Stomach (tissue), 9 donors: ENCODE data around the gene WNT2. TPM values are rescaled to one million over a fixed set of nuclear protein-coding genes. Genes with fewer than 3 reads are reported as not detected.

ENCODE experiments used
- DNase-seq, 2 donors: peaks; one replicate each; pipeline versions ENCODE4 v3.0.0 to v3.0.0-alpha.2; 2013 to 2019
- H3K27ac ChIP-seq, 5 donors: fragments of 200-600 bp in 4 of 5; sonication (generic) in 4 of 5; one replicate each; pipeline ENCODE4 v1.5.1; 2013 to 2019; ENCODE audit warnings: mild to moderate bottlenecking in 1 of 5, moderate library complexity in 1 of 5
- H3K27me3 ChIP-seq, 3 donors: fragments of 200-600 bp; sonication (generic); one replicate each; pipeline ENCODE4 v1.5.1; 2017 to 2019; ENCODE audit warnings: mixed run types in 1 of 3
- H3K36me3 ChIP-seq, 4 donors: fragments of 200-600 bp; sonication (generic); 1 replicate in 3 of 4; 2 replicates in 1 of 4; pipeline ENCODE4 v1.5.1; 2016 to 2019
- H3K4me1 ChIP-seq, 4 donors: fragments of 200-600 bp; sonication (generic); one replicate each; pipeline ENCODE4 v1.5.1; 2016 to 2019
- H3K4me3 ChIP-seq, 4 donors: fragments of 200-600 bp; sonication (generic) in 3 of 4; one replicate each; pipeline ENCODE4 v1.5.1; 2016 to 2019; ENCODE audit warnings: mild to moderate bottlenecking in 1 of 4
- H3K9me3 ChIP-seq, 4 donors: fragments of 200-600 bp; sonication (generic); one replicate each; pipeline ENCODE4 v1.5.1; 2016 to 2019
- EP300 ChIP-seq: sonication (generic); formaldehyde crosslinking; IDR thresholded peaks from one replicate; pipeline ENCODE4 v1.6.1; 2017; ENCODE audit warnings: antibody characterized with exemption
- POLR2A ChIP-seq, 4 donors: fragments of 450-650 bp; IDR thresholded peaks; one replicate each; pipeline ENCODE4 v1.6.1; 2016; ENCODE audit warnings: antibody characterized with exemption in 4 of 4, control low read depth in 2 of 4, mild to moderate bottlenecking in 1 of 4, moderate library complexity in 1 of 4
- POLR2AphosphoS5 ChIP-seq, 3 donors: sonication (generic); formaldehyde crosslinking; IDR thresholded peaks; one replicate each; pipeline ENCODE4 v1.6.1; 2016; ENCODE audit warnings: antibody characterized with exemption in 3 of 3
- WGBS, 5 donors: extraction: QIAGEN DNeasy Blood & Tissue Kit in 3 of 5; methylation state at CpG; one replicate each; pipeline versions ENCODE4 v1.1.5 to v1.1.7; 2013 to 2018; 5-methylcytosine and 5-hydroxymethylcytosine counted together
- intact Hi-C: fragments of 100-400 bp; cut with DNase I; formaldehyde crosslinking; loops from one replicate; pipeline ENCODE4 v1.15.1; 2023; ENCODE audit warnings: low total_unique reads
- polyA plus RNA-seq, 3 donors: library from polyadenylated mRNA; stranded (reverse); fragments of 200-250 nt; gene quantifications; one replicate each; pipeline ENCODE4 v1.2.3, GENCODE V29; 2013
- total RNA-seq, 5 donors: library from RNA; depleted of rRNA; stranded (reverse); fragments of >200 nt; gene quantifications; one replicate each; pipeline versions ENCODE4 v1.1.0 to v1.2.3, GENCODE V29; 2014 to 2016
- TF ChIP-seq, protein P1 (sequence below), 7 experiments: fragments of 450-650 bp in 4 of 7; fragments of 200-600 bp in 3 of 7; sonication (generic) in 3 of 7; IDR thresholded peaks; one replicate each; pipeline ENCODE4 v1.5.1; 2016 to 2019; ENCODE audit warnings: antibody characterized with exemption in 7 of 7, control low read depth in 2 of 7, mild to moderate bottlenecking in 1 of 7
- donor health status: healthy with polysubstance abuse.
- donor health status: Bipolar disorder and iron deficiency.
- donor health status: healthy.

WNT2 gene
- total and polyA plus RNA-seq, 8 donors, result 0.61 to 1.7 TPM; not detected in 6

DNA sequence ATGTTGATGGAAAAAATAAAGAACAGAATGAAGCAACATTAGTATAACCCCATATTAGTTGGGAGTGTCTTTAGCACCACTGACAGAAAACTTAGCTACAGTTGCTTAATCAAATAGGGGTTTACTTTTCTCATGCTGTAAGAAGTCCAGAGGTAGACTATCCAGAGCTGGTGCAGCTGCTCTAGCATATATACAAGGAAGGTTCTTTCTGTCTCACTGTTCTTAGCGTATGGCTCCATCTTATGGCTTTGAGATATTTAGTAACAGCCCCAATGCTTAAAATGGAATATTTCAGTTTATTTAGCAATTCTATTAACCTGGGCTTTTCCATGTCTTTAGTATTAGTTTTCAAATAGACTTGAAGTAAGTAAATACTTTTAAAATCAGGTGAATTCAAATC, 15.2 kb upstream of the WNT2 start:
- 74 to 89% (median 80%) methylated on average over 1 of the region's 1 CpG for WGBS, 5 donors
- intact Hi-C loops, result no loop called here

DNA sequence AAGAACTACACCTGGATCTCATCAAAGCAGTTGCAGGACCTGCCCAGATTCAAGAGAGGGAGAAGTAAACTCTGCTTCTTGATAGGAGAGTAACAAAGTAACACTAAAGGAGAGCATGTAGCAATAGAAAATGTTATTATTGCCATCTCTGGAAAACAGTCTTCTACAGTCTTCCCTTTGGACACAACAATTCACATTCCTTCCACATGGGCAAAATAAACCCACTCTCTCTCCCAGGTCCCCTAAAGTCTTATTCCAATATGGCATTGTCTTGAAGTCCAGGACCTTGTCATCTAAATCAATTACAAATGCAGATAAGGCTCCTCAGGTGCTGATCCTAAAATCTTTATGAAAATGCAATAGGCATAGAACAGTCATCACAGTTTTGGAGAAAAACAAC, 10.3 kb upstream of the WNT2 start:
- Histone ChIP-seq H3K36me3 (no peaks in the 10 kb centered on the region), H3K4me3 (no peak overlapping the region), H3K27me3 (no peaks in the 10 kb centered on the region), H3K9me3 (no peaks in the 10 kb centered on the region), H3K27ac (no peak overlapping the region), H3K4me1 (no peaks in the 10 kb centered on the region)
- no peak for DNase-seq
- TF ChIP-seq, protein P1, sequence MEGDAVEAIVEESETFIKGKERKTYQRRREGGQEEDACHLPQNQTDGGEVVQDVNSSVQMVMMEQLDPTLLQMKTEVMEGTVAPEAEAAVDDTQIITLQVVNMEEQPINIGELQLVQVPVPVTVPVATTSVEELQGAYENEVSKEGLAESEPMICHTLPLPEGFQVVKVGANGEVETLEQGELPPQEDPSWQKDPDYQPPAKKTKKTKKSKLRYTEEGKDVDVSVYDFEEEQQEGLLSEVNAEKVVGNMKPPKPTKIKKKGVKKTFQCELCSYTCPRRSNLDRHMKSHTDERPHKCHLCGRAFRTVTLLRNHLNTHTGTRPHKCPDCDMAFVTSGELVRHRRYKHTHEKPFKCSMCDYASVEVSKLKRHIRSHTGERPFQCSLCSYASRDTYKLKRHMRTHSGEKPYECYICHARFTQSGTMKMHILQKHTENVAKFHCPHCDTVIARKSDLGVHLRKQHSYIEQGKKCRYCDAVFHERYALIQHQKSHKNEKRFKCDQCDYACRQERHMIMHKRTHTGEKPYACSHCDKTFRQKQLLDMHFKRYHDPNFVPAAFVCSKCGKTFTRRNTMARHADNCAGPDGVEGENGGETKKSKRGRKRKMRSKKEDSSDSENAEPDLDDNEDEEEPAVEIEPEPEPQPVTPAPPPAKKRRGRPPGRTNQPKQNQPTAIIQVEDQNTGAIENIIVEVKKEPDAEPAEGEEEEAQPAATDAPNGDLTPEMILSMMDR (IDR thresholded peaks at IDR 0.05), result no peak
- TF ChIP-seq EP300, result no peak
- no peak for TF ChIP-seq POLR2AphosphoS5 (IDR thresholded peaks at IDR 0.05)
- no peak for TF ChIP-seq POLR2A (IDR thresholded peaks at IDR 0.05)
- intact Hi-C loops, result no loop called here

More for the DNA sequence above, 15.2 kb upstream of the WNT2 start:
- Histone ChIP-seq H3K36me3 (no peaks in the 10 kb centered on the region), H3K27me3 (no peaks in the 10 kb centered on the region), H3K27ac (no peak overlapping the region), H3K4me1 (no peaks in the 10 kb centered on the region), H3K9me3 (no peaks in the 10 kb centered on the region), H3K4me3 (no peak overlapping the region)
- DNase-seq, result peak in 1 of 2 donors; percentile 7
- TF ChIP-seq, protein P1 (IDR thresholded peaks at IDR 0.05), result no peak
- TF ChIP-seq POLR2AphosphoS5 (IDR thresholded peaks at IDR 0.05), result no peak

DNA sequence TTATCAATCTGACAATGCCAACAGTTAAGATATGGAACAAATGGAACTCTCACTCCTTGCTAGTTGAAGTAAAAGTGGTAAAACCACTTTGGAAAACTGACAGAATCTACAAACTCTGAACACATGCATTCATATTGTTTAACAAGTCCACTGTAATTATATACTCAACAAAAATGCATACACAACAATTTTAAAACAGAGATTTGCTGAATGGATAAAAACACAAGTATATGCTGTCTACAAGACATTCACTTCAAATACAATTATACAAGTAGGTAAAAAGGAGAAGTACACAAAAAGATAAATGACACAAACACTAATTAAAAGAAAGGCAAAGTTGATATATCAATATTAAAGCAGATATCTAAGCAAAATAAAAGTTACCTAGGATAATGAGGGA, 9.2 kb upstream of the WNT2 start:
- Histone ChIP-seq H3K4me3 (no peak overlapping the region), H3K36me3 (no peaks in the 10 kb centered on the region), H3K27me3 (no peaks in the 10 kb centered on the region), H3K4me1 (no peaks in the 10 kb centered on the region), H3K9me3 (peaks cover 0 to 6% (median 0%) of the 10 kb centered on the region in 4 donors), H3K27ac (no peak overlapping the region)
- no peak for TF ChIP-seq POLR2A (IDR thresholded peaks at IDR 0.05)
- TF ChIP-seq POLR2AphosphoS5 (IDR thresholded peaks at IDR 0.05), result no peak
- TF ChIP-seq EP300, result no peak
- TF ChIP-seq, protein P1 (IDR thresholded peaks at IDR 0.05), result no peak
- intact Hi-C loops, result no loop called here
- DNase-seq, result no peak

DNA sequence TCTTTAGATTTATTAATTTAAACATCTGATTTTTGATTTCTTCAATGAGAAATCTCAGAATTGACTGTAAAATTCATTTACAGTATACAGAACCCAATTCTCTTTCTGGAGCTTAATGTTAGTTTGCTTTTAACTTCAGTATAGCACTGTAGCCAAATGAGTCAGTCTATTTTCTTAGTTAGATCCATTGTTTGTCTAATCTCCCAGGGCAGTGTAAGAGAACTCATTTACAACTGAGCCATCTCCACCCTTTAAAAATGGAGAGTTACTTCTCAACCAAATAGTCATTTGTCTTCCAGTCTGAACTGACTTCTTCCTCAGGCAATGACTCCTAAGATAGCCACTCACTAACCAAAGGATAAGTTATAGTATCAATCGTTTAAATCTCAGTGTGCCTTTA, 3.0 kb upstream of the WNT2 start:
- Histone ChIP-seq H3K27ac (no peak overlapping the region), H3K4me1 (peaks cover 21 to 24% (median 22%) of the 10 kb centered on the region in 4 donors), H3K36me3 (no peaks in the 10 kb centered on the region), H3K4me3 (no peak overlapping the region), H3K27me3 (peaks cover 15 to 50% (median 38%) of the 10 kb centered on the region in 3 donors), H3K9me3 (peaks cover 0 to 6% (median 0%) of the 10 kb centered on the region in 4 donors)
- intact Hi-C loops, result no loop called here
- no peak for TF ChIP-seq POLR2AphosphoS5 (IDR thresholded peaks at IDR 0.05)
- no peak for TF ChIP-seq EP300
- TF ChIP-seq POLR2A (IDR thresholded peaks at IDR 0.05), result no peak
- TF ChIP-seq, protein P1 (IDR thresholded peaks at IDR 0.05), result no peak
- no peak for DNase-seq
- WGBS, 5 donors, result 66 to 92% (median 76%) methylated on average over 1 of the region's 1 CpG
